ENCODE results near the gene HTT.
"Not testable (repeated sequence)": the region's sequence is repeated elsewhere in the genome, so short reads cannot be mapped to it uniquely, and the experiment has no call there.

The HTT gene

DNA sequence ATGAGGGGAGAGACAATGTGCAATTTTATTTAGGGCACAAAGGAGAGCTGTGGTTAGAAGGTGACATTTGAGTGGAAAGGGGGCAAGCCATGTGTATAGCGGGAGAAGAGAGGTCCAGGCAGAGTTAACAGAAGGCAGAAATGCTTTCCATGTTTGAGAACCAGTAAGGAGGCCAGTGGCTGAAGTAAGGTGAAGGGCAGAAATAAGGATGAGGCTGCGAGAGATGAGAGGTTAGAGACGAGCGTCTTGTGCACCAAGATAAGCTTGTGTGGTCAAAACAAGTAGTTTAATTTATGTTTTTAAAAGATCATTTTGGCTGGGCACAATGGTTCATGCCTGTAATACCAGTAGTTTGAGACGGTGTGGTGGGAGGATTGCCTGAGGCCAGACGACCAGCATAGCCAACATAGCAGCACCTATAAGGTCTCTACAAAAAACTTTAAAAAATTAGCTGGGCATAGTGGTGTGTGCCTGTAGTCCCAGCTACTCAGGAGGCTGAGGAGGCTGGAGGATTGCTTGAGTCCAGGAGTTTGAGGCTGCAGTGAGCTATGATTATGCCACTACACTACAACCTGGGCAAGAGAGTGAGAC lies 8.5 kb downstream of the HTT start:
- no peak for DNase-seq (ENCODE audit: low read depth)
- no peak for TF ChIP-seq CTCF (conservative IDR thresholded peaks at IDR 0.05; ENCODE audit: control insufficient read depth, insufficient read depth, low read depth, low read length)
- no peak overlapping the region for H3K4me3 ChIP-seq (ENCODE audit: control insufficient read depth, low read depth, low read length)

DNA sequence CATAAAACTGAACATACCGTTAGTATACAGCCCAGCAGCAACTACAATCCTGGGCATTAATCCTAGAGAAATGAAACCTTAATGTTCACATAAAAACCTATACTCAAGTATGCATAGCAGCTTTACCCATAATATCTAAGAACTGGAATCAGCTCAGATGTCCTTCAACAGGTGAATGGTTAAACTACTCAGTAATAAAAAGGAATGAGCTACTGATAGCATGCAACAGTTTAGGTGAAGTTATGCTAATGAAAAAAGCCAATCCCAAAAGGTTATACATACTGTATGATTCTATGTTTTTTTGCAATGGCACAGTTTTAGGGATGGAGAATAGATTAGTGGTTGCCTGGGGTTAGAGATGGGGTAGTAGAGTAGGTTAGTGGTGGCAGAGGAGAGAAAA lies 9.3 kb downstream of the HTT start:
- TF ChIP-seq CTCF (conservative IDR thresholded peaks at IDR 0.05; ENCODE audit: control insufficient read depth, insufficient read depth, low read depth, low read length): no peak
- DNase-seq (ENCODE audit: low read depth): no peak
- H3K4me3 ChIP-seq (ENCODE audit: control insufficient read depth, low read depth, low read length): no peak overlapping the region

GRCh38 chr4:3085948-3086670 lies 11.6 kb downstream of the HTT start:
- TF ChIP-seq CTCF (conservative IDR thresholded peaks at IDR 0.05; ENCODE audit: control insufficient read depth, insufficient read depth, low read depth, low read length): no peak
- no peak overlapping the region for H3K4me3 ChIP-seq (ENCODE audit: control insufficient read depth, low read depth, low read length)
- DNase-seq (ENCODE audit: low read depth): no peak

GRCh38 chr4:3087115-3087797 lies 12.8 kb downstream of the HTT start:
- no peak for DNase-seq (ENCODE audit: low read depth)
- no peak overlapping the region for H3K4me3 ChIP-seq (ENCODE audit: control insufficient read depth, low read depth, low read length)
- no peak for TF ChIP-seq CTCF (conservative IDR thresholded peaks at IDR 0.05; ENCODE audit: control insufficient read depth, insufficient read depth, low read depth, low read length)

DNA sequence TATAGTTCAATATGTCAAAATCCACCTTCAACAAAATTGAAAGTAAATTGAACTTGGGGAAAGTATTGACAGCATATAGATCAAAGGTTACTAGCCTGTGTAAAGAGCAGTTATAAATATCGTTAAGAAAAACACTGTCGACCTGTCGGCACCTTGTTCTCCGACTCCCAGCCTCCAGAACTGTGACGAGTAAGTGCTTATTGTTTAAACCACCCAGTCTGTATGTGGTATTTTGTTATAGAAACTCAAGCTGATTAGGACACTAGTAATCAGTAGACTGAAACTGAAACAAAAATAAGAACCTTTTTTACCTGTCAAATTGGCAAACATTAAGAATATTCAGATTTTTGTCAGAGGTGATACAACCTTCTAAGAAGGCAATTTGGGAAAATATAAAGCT lies 17.0 kb downstream of the HTT start:
- DNase-seq (ENCODE audit: low read depth): no peak
- TF ChIP-seq CTCF (conservative IDR thresholded peaks at IDR 0.05; ENCODE audit: control insufficient read depth, insufficient read depth, low read depth, low read length): no peak
- H3K4me3 ChIP-seq (ENCODE audit: control insufficient read depth, low read depth, low read length): no peak overlapping the region

DNA sequence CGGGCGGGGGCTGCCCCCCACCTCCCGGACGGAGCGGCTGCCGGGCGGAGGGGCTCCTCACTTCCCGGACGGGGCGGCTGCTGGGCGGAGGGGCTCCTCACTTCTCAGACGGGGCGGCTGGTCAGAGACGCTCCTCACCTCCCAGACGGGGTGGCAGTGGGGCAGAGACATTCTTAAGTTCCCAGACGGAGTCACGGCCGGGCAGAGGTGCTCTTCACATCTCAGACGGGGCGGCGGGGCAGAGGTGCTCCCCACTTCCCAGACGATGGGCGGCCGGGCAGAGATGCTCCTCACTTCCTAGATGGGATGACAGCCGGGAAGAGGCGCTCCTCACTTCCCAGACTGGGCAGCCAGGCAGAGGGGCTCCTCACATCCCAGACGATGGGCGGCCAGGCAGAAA lies 20.2 kb downstream of the HTT start:
- H3K4me3 ChIP-seq (ENCODE audit: control insufficient read depth, low read depth, low read length): not testable (repeated sequence)

DNA sequence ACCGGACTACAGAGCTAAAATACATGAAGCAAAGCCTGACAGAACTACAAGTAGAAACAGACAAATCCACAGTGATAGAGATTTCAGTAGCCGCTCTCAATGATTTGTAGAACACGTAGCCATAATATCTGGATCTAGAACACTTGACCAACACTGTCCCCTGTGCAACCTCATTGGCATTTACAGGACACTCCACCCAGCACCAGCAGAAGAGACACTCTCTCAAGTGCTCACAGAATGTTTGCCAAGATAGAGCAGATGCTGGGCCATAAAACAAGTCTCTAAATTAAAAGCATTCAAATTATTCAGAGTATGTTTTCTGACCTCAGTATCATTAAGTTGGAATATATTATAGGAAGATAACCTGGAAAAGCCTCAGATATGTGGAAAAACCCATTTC lies 21.7 kb downstream of the HTT start:
- H3K4me3 ChIP-seq (ENCODE audit: control insufficient read depth, low read depth, low read length): no peak overlapping the region
- no peak for TF ChIP-seq CTCF (conservative IDR thresholded peaks at IDR 0.05; ENCODE audit: control insufficient read depth, insufficient read depth, low read depth, low read length)
- no peak for DNase-seq (ENCODE audit: low read depth)

More for the DNA sequence above, 20.2 kb downstream of the HTT start:
- not testable (repeated sequence) for DNase-seq (ENCODE audit: low read depth)

All from fibroblast of mammary gland (primary cell).